HepG2 (cell line): ENCODE results near the gene ZNF777.

Source experiments
- AGO2 ChIP-seq: fragments of 200-400 bp; formaldehyde crosslinking; optimal IDR thresholded peaks from 2 replicates; pipeline ENCODE3; 2017; ENCODE audit warnings: mild to moderate bottlenecking, low read depth, low read length, moderate library complexity
- GATAD2A ChIP-seq: IDR thresholded peaks from 2 replicates; pipeline ENCODE4 v1.6.1; 2016
- SIN3A ChIP-seq: IDR thresholded peaks from 2 replicates; pipeline ENCODE4 v1.6.1; 2011; ENCODE audit warnings: low read depth, mild to moderate bottlenecking, control low read depth, low read length, borderline replicate concordance
- ZNF20 ChIP-seq: sonication (generic); formaldehyde crosslinking; IDR thresholded peaks from 2 replicates; pipeline ENCODE4 v1.4.0; 2020; ENCODE audit warnings: mild to moderate bottlenecking, moderate library complexity, missing genetic modification reagents
- TF ChIP-seq, protein P1 (sequence below): sonication (generic); formaldehyde crosslinking; IDR thresholded peaks from 2 replicates; pipeline ENCODE4 v1.5.0; 2020; ENCODE audit warnings: mild to moderate bottlenecking, missing genetic modification reagents, moderate library complexity

DNA sequence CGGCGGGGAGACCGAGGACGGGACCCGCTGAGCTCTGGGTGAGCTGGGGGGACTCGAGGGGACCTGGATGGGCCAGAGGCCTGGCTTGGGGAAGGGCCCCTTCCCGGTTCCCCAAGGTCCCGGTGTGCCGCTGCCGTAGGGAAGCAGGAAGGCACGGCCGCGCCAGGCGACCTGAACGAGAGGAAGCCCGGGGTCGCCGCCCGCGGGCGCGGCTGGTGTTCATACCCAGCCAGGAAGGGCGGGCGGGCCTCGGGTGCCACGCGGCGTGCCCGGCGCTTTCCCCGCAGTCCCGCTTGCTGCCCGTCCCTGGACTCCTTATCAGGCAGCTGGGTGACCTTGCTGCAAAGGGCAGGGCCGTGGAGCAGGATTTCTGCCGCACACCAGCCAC lies 38.0 kb downstream of the ZNF777 start:
- TF ChIP-seq SIN3A, result no peak
- no peak for TF ChIP-seq GATAD2A
- TF ChIP-seq AGO2, result no peak
- TF ChIP-seq ZNF20, result no peak
- TF ChIP-seq, protein P1, sequence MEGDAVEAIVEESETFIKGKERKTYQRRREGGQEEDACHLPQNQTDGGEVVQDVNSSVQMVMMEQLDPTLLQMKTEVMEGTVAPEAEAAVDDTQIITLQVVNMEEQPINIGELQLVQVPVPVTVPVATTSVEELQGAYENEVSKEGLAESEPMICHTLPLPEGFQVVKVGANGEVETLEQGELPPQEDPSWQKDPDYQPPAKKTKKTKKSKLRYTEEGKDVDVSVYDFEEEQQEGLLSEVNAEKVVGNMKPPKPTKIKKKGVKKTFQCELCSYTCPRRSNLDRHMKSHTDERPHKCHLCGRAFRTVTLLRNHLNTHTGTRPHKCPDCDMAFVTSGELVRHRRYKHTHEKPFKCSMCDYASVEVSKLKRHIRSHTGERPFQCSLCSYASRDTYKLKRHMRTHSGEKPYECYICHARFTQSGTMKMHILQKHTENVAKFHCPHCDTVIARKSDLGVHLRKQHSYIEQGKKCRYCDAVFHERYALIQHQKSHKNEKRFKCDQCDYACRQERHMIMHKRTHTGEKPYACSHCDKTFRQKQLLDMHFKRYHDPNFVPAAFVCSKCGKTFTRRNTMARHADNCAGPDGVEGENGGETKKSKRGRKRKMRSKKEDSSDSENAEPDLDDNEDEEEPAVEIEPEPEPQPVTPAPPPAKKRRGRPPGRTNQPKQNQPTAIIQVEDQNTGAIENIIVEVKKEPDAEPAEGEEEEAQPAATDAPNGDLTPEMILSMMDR, result no peak
